ENCODE measurements around the gene PIK3CB. TPM values are rescaled to one million over a fixed set of nuclear protein-coding genes. Genes with fewer than 3 reads are reported as not detected.

PIK3CB gene
- polyA plus RNA-seq, 1 of the 3 experiments (the other 2 are of a cell fraction), result 6.8 TPM

- Histone ChIP-seq H3K4me1 (ENCODE audit: control insufficient read depth in 1 of 2, insufficient read depth in 2 of 2, low read depth in 1 of 2, low read length in 1 of 2) (no peaks in the 10 kb centered on the region), H3K27me3 (ENCODE audit: insufficient read depth) (no peaks in the 10 kb centered on the region), H3F3A (replicated peaks; ENCODE audit: insufficient read depth) (no peaks in the 10 kb centered on the region), H3K36me3 (replicated peaks in 1 of 2; ENCODE audit: control insufficient read depth in 1 of 2, insufficient read depth in 2 of 2, low read length in 1 of 2) (no peaks in the 10 kb centered on the region), H3K27ac (ENCODE audit: low read depth in 2 of 2, low read length in 1 of 2) (no peak overlapping the region), H4K20me1 (ENCODE audit: insufficient read depth) (no peaks in the 10 kb centered on the region), H2AFZ (ENCODE audit: low read depth) (no peak overlapping the region), H3K4me3 (ENCODE audit: low read depth in 2 of 2, low read length in 1 of 2) (no peak overlapping the region), H3K9me3 (no peaks in the 10 kb centered on the region), H3K4me2 (no peak overlapping the region), H3K79me2 (ENCODE audit: insufficient read depth) (no peaks in the 10 kb centered on the region), H3K9me2 (no peaks in the 10 kb centered on the region), H3K9ac (no peak overlapping the region)
- POLR2A ChIA-PET, result no interaction called here
- DNase-seq, result no peak
- TF ChIP-seq USF1 (IDR thresholded peaks at IDR 0.05; ENCODE audit: borderline replicate concordance, low read depth), result no peak
- TF ChIP-seq REST (IDR thresholded peaks at IDR 0.05; ENCODE audit: low read depth, low read length), result no peak
- TF ChIP-seq CHD2 (IDR thresholded peaks at IDR 0.05; ENCODE audit: low read length, partially characterized antibody), result no peak
- TF ChIP-seq SIN3A (IDR thresholded peaks at IDR 0.05; ENCODE audit: borderline replicate concordance, low read depth, low read length), result no peak
- TF ChIP-seq, protein P1, sequence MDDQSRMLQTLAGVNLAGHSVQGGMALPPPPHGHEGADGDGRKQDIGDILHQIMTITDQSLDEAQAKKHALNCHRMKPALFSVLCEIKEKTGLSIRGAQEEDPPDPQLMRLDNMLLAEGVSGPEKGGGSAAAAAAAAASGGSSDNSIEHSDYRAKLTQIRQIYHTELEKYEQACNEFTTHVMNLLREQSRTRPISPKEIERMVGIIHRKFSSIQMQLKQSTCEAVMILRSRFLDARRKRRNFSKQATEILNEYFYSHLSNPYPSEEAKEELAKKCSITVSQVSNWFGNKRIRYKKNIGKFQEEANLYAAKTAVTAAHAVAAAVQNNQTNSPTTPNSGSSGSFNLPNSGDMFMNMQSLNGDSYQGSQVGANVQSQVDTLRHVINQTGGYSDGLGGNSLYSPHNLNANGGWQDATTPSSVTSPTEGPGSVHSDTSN (IDR thresholded peaks at IDR 0.05), result no peak
- TF ChIP-seq, protein P2, sequence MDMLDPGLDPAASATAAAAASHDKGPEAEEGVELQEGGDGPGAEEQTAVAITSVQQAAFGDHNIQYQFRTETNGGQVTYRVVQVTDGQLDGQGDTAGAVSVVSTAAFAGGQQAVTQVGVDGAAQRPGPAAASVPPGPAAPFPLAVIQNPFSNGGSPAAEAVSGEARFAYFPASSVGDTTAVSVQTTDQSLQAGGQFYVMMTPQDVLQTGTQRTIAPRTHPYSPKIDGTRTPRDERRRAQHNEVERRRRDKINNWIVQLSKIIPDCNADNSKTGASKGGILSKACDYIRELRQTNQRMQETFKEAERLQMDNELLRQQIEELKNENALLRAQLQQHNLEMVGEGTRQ (IDR thresholded peaks at IDR 0.05; ENCODE audit: borderline replicate concordance, low read depth, low read length), result no peak
- no peak for TF ChIP-seq FOXM1 (IDR thresholded peaks at IDR 0.05; ENCODE audit: low read depth)
- no peak for TF ChIP-seq GATA2 (CRISPR knock-in tag; IDR thresholded peaks at IDR 0.05)
- TF ChIP-seq NRF1 (IDR thresholded peaks at IDR 0.05; ENCODE audit: low read depth, low read length), result no peak
- no peak for TF ChIP-seq NFIC (IDR thresholded peaks at IDR 0.05; ENCODE audit: borderline replicate concordance)
- no peak for TF ChIP-seq MXI1 (IDR thresholded peaks at IDR 0.05; ENCODE audit: low read depth, low read length)
- no peak for TF ChIP-seq RFX5 (IDR thresholded peaks at IDR 0.05; ENCODE audit: low read length)
- TF ChIP-seq, protein P3, sequence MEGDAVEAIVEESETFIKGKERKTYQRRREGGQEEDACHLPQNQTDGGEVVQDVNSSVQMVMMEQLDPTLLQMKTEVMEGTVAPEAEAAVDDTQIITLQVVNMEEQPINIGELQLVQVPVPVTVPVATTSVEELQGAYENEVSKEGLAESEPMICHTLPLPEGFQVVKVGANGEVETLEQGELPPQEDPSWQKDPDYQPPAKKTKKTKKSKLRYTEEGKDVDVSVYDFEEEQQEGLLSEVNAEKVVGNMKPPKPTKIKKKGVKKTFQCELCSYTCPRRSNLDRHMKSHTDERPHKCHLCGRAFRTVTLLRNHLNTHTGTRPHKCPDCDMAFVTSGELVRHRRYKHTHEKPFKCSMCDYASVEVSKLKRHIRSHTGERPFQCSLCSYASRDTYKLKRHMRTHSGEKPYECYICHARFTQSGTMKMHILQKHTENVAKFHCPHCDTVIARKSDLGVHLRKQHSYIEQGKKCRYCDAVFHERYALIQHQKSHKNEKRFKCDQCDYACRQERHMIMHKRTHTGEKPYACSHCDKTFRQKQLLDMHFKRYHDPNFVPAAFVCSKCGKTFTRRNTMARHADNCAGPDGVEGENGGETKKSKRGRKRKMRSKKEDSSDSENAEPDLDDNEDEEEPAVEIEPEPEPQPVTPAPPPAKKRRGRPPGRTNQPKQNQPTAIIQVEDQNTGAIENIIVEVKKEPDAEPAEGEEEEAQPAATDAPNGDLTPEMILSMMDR (IDR thresholded peaks at IDR 0.05), result no peak
- no peak for TF ChIP-seq EP300 (IDR thresholded peaks at IDR 0.05; ENCODE audit: borderline replicate concordance in 1 of 2, low read depth in 1 of 2, low read length in 1 of 2)
- TF ChIP-seq ELF1 (IDR thresholded peaks at IDR 0.05), result no peak
- TF ChIP-seq MEF2A (IDR thresholded peaks at IDR 0.05; ENCODE audit: borderline replicate concordance, low read depth), result no peak
- TF ChIP-seq MAX (IDR thresholded peaks at IDR 0.05; ENCODE audit: low read depth), result no peak
- no peak for TF ChIP-seq EZH2phosphoT487 (IDR thresholded peaks at IDR 0.05; ENCODE audit: borderline replicate concordance, low read depth)
- no peak for TF ChIP-seq RAD21 (IDR thresholded peaks at IDR 0.05; ENCODE audit: low read length)
- no peak for TF ChIP-seq FOXJ3 (CRISPR knock-in tag; IDR thresholded peaks at IDR 0.05)
- 94% methylated on average over 1 of the region's 1 CpG for WGBS (ENCODE audit: low lambda C conversion rate)
- CTCF ChIA-PET, result interaction anchor here (0.9 kb wide), 1 partner anchor 133 kb away, joined by 3 read pairs; no protein-coding TSS in a partner anchor
Measured at GRCh38 chr3:138782755-138783154, 52.0 kb downstream of the PIK3CB start.
